K562 (cell line): ENCODE measurements around the gene YARS1. TPM values are rescaled to one million over a fixed set of nuclear protein-coding genes. Genes with fewer than 3 reads are reported as not detected.
A peak's percentile ranks its signal among the peaks of the same experiment; 100 is the strongest.

Experiments used
- ATAC-seq: fragments of 200-7000 bp; cut with Tn5 transposase; 3 replicates; pipeline ENCODE4 v1.9.1; 2020; ENCODE audit warnings: moderate library complexity
- BruUV-seq: library from RNA; stranded (reverse); fragments of 400-500 nt; replicated peaks from 2 replicates; lab custom pipeline; 2021; lab: Mats Ljungman, UMichigan
- CTCF ChIA-PET: fragments of 300-600 bp; formaldehyde crosslinking; extraction: SDS; loops from one replicate; lab custom pipeline; 2021; ENCODE audit warnings: low intra/inter-chr PET ratio; lab: Yijun Ruan, JAX
- POLR2A ChIA-PET: fragments of 300-600, 350-650 bp; sonication (Branson Sonifier 250); formaldehyde crosslinking; extraction: SDS; loops from one replicate; lab custom pipeline; 2021; ENCODE audit warnings: antibody characterized with exemption, inconsistent platforms; lab: Yijun Ruan, JAX
- DNase-seq, 4 experiments: peaks; one replicate each; pipeline versions ENCODE4 v3.0.0 to v3.0.0-alpha.2; 2011 to 2018; ENCODE audit warnings: low spot score in 3 of 4, mixed read lengths in 3 of 4; ENCODE audit errors: extremely low read depth in 1 of 4
- FAIRE-seq: peaks from 2 replicates; lab custom pipeline; 2011; peaks lifted over from hg19 to GRCh38; lab: Jason Lieb, UNC
- H2AFZ ChIP-seq: 2 replicates; pipeline ENCODE4 v1.6.0; 2011; ENCODE audit warnings: low read depth, low read length, control low read depth, inconsistent platforms
- H3K27ac ChIP-seq: fragments of 200-600 bp; 3 replicates; pipeline ENCODE4 v1.8.0; 2011; ENCODE audit warnings: low read depth, mild to moderate bottlenecking, control low read depth, inconsistent platforms, low read length, moderate library complexity, mixed read lengths; ENCODE audit errors: extremely low read depth
- H3K27me3 ChIP-seq, 2 experiments: fragments of 300-600 bp in 1 of 2; 2 replicates in 1 of 2; 3 replicates in 1 of 2; pipeline versions ENCODE4 v1.6.0 to v1.8.0; 2011; ENCODE audit warnings: inconsistent platforms in 2 of 2, low read length in 2 of 2, mild to moderate bottlenecking in 1 of 2, mixed read lengths in 1 of 2, moderate library complexity in 1 of 2; ENCODE audit not compliant: control insufficient read depth in 2 of 2, insufficient read depth in 2 of 2
- H3K36me3 ChIP-seq: fragments of 300-600 bp; 3 replicates; pipeline ENCODE4 v1.8.0; 2011; ENCODE audit warnings: mild to moderate bottlenecking, low read length, inconsistent platforms; ENCODE audit not compliant: control insufficient read depth, insufficient read depth
- H3K4me1 ChIP-seq, 2 experiments: fragments of 200-600 bp in 1 of 2; replicated peaks in 1 of 2; 2 replicates in 1 of 2; 3 replicates in 1 of 2; pipeline versions ENCODE4 v1.5.1 to v1.8.0; 2011; ENCODE audit warnings: inconsistent platforms in 2 of 2, low read length in 2 of 2, mild to moderate bottlenecking in 1 of 2, mixed read lengths in 1 of 2, moderate library complexity in 1 of 2; ENCODE audit not compliant: control insufficient read depth in 2 of 2, insufficient read depth in 2 of 2
- H3K4me2 ChIP-seq: 2 replicates; pipeline ENCODE4 v1.6.1; 2011; ENCODE audit warnings: low read length, control low read depth, inconsistent platforms, mixed read lengths; ENCODE audit not compliant: insufficient read depth
- H3K4me3 ChIP-seq: fragments of 200-600 bp; sonication (generic), shearing (Covaris generic); 2 replicates; pipeline ENCODE4 v1.5.1; 2016; ENCODE audit warnings: control low read depth, inconsistent platforms
- H3K79me2 ChIP-seq: fragments of 200-600 bp; 3 replicates; pipeline ENCODE4 v1.8.0; 2011; ENCODE audit warnings: low read length, inconsistent platforms; ENCODE audit not compliant: control insufficient read depth, insufficient read depth
- H3K9ac ChIP-seq, 2 experiments: 2 replicates each; pipeline versions ENCODE4 v1.6.0 to v1.6.1; 2011; ENCODE audit warnings: low read depth in 2 of 2, low read length in 2 of 2, control low read depth in 1 of 2, inconsistent platforms in 1 of 2, mild to moderate bottlenecking in 1 of 2, mixed read lengths in 1 of 2; ENCODE audit not compliant: insufficient read depth in 1 of 2
- H3K9me1 ChIP-seq: one replicate; pipeline ENCODE4 v1.6.0; 2011; ENCODE audit warnings: inconsistent platforms, mild to moderate bottlenecking, low read length, moderate library complexity; ENCODE audit not compliant: control insufficient read depth, insufficient read depth
- H3K9me3 ChIP-seq: replicated peaks from 2 replicates; pipeline ENCODE4 v1.5.1; 2011; ENCODE audit warnings: low read depth, low read length, inconsistent platforms; ENCODE audit not compliant: control insufficient read depth, insufficient read depth
- H4K20me1 ChIP-seq: replicated peaks from 2 replicates; pipeline ENCODE4 v1.6.1; 2011; ENCODE audit warnings: low read length, inconsistent platforms, mixed read lengths; ENCODE audit not compliant: control insufficient read depth, insufficient read depth
- ARID1B ChIP-seq: fragments of 450-650 bp; IDR thresholded peaks from 2 replicates; pipeline ENCODE4 v1.6.1; 2016; ENCODE audit warnings: antibody characterized with exemption, mild to moderate bottlenecking, inconsistent platforms
- DMBX1 ChIP-seq: fragments of 250-450 bp; sonication (Bioruptor Pico); IDR thresholded peaks from 2 replicates; pipeline ENCODE4 v1.8.0; 2022; ENCODE audit warnings: inconsistent platforms, mild to moderate bottlenecking, moderate library complexity, borderline replicate concordance
- L3MBTL2 ChIP-seq: fragments of 450-650 bp; IDR thresholded peaks from 2 replicates; pipeline ENCODE4 v1.6.1; 2016; ENCODE audit warnings: mild to moderate bottlenecking, moderate library complexity
- ZNF766 ChIP-seq: fragments of 200-800 bp; sonication (Bioruptor generic); conservative IDR thresholded peaks from 2 replicates; pipeline ENCODE4 v1.6.1; 2016; ENCODE audit warnings: missing genetic modification characterization, missing compliant biosample characterization
- WGBS: fragments of 100-300 bp; shearing (Covaris generic); methylation state at CpG from one replicate; pipeline ENCODE4 v1.1.6; 2016; ENCODE audit warnings: low coverage, mixed read lengths; ENCODE audit not compliant: insufficient coverage; ENCODE audit errors: missing lambda C conversion rate; 5-methylcytosine and 5-hydroxymethylcytosine counted together
- in situ Hi-C: fragments of 300-500 bp; cut with MboI; formaldehyde crosslinking; loops from 4 replicates; pipeline ENCODE4 v1.15.0; 2018; ENCODE audit warnings: inconsistent platforms, mixed read lengths
- intact Hi-C: fragments of 100-400 bp; cut with micrococcal nuclease; formaldehyde crosslinking; loops from 2 replicates; pipeline ENCODE4 v1.14.2; 2022
- polyA plus RNA-seq, 8 experiments: library from polyadenylated mRNA; depleted of rRNA in 4 of 8; stranded (reverse) in 5 of 8; unstranded in 3 of 8; fragments of >200 nt; fragmentation: Nextera tagmentation in 2 of 8; fragmentation: Illumina TruSeq in 1 of 8; extraction: Ambion mirVana in 2 of 8; extraction: Trizol in 1 of 8; gene quantifications; 2 replicates each; pipeline versions ENCODE4 v1.2.1 to v1.2.3, GENCODE V29; 2011 to 2014; ENCODE audit warnings: inconsistent platforms in 1 of 8, missing spikeins in 1 of 8
- total RNA-seq, 7 experiments: library from RNA; depleted of rRNA in 6 of 7; stranded (reverse); fragments of >200 nt in 6 of 7; fragmentation: Illumina TruSeq in 2 of 7; extraction: Trizol in 2 of 7; gene quantifications; 2 replicates each; pipeline versions ENCODE4 v1.2.1 to v1.2.3, GENCODE V29; 2011 to 2021; ENCODE audit warnings: low replicate concordance in 1 of 7
- TF ChIP-seq, protein P1 (sequence below): sonication (generic); formaldehyde crosslinking; IDR thresholded peaks from 2 replicates; pipeline ENCODE4 v1.8.1; 2022; ENCODE audit warnings: missing genetic modification reagents
- TF ChIP-seq, protein P2 (sequence below), 2 experiments: fragments of 450-650 bp in 1 of 2; sonication (generic) in 1 of 2; formaldehyde crosslinking in 1 of 2; IDR thresholded peaks; 2 replicates each; pipeline versions ENCODE4 v1.7.1 to v1.9.0; 2016 to 2022; ENCODE audit warnings: inconsistent platforms in 1 of 2, mild to moderate bottlenecking in 1 of 2, missing genetic modification reagents in 1 of 2
- TF ChIP-seq, protein P3 (sequence below), 2 experiments: IDR thresholded peaks; 2 replicates each; pipeline ENCODE4 v1.6.1; 2011; ENCODE audit warnings: borderline replicate concordance in 1 of 2, control low read depth in 1 of 2, low read depth in 1 of 2, low read length in 1 of 2, mild to moderate bottlenecking in 1 of 2, mixed read lengths in 1 of 2, moderate library complexity in 1 of 2; ENCODE audit not compliant: insufficient read depth in 1 of 2, insufficient read length in 1 of 2, poor library complexity in 1 of 2, severe bottlenecking in 1 of 2; ENCODE audit errors: extremely low read depth in 1 of 2

Gene YARS1
- total and polyA plus RNA-seq, 9 of the 15 experiments (the other 6 are each of a cell fraction or from before 2014, with no cell fraction given), result 66.2 to 336 (median 201) TPM

DNA sequence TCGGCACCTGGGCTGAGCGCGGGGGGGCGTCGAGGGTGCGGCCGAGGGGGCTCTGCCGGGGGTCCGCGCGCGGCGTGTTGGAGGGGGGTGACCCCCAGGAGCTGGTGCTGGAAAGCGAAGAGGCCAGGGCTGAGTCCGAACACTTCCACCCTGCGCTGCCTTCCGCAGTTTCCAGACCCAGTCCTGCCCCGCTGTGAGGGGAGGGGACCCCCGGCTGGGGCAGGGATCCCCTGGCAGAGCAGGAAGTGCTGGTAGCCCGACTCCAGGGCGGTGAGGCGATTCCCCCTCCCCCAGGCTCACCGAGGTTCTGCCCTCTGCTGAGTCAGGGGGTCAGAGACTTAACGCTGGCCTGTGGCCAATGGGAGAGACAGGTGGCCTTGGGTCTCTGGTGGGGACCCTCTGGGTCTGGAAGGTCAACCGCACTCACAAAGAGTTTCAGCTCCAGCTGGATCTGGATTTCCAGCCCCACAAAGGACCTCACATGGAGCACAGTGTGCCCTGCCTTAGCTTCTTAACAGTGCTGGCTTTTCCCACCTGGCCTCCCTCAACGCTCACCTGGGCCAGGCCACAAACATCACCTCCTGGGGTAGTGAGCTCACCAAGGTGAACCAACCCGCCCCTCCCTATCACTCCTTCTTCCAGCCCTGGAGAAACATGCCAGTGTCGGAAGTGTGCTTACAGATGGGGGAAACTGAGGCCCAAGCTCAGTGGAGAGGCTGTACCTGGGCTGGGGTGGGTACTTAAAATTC, 74.8 kb downstream of the YARS1 start:
- H3K4me2 ChIP-seq, result peak overlapping the region; percentile 73
- BruUV-seq, result TSS peak; percentile 35
- peak; percentile 29 for ATAC-seq
- TF ChIP-seq L3MBTL2, result no peak
- 0 out of 2 replicates have a peak, but pooled peaks have one; percentile 10 for TF ChIP-seq ARID1B
- TF ChIP-seq, protein P1, sequence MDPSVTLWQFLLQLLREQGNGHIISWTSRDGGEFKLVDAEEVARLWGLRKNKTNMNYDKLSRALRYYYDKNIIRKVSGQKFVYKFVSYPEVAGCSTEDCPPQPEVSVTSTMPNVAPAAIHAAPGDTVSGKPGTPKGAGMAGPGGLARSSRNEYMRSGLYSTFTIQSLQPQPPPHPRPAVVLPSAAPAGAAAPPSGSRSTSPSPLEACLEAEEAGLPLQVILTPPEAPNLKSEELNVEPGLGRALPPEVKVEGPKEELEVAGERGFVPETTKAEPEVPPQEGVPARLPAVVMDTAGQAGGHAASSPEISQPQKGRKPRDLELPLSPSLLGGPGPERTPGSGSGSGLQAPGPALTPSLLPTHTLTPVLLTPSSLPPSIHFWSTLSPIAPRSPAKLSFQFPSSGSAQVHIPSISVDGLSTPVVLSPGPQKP, result no peak
- TF ChIP-seq DMBX1 (CRISPR knock-in tag), result no peak
- TF ChIP-seq, protein P2, sequence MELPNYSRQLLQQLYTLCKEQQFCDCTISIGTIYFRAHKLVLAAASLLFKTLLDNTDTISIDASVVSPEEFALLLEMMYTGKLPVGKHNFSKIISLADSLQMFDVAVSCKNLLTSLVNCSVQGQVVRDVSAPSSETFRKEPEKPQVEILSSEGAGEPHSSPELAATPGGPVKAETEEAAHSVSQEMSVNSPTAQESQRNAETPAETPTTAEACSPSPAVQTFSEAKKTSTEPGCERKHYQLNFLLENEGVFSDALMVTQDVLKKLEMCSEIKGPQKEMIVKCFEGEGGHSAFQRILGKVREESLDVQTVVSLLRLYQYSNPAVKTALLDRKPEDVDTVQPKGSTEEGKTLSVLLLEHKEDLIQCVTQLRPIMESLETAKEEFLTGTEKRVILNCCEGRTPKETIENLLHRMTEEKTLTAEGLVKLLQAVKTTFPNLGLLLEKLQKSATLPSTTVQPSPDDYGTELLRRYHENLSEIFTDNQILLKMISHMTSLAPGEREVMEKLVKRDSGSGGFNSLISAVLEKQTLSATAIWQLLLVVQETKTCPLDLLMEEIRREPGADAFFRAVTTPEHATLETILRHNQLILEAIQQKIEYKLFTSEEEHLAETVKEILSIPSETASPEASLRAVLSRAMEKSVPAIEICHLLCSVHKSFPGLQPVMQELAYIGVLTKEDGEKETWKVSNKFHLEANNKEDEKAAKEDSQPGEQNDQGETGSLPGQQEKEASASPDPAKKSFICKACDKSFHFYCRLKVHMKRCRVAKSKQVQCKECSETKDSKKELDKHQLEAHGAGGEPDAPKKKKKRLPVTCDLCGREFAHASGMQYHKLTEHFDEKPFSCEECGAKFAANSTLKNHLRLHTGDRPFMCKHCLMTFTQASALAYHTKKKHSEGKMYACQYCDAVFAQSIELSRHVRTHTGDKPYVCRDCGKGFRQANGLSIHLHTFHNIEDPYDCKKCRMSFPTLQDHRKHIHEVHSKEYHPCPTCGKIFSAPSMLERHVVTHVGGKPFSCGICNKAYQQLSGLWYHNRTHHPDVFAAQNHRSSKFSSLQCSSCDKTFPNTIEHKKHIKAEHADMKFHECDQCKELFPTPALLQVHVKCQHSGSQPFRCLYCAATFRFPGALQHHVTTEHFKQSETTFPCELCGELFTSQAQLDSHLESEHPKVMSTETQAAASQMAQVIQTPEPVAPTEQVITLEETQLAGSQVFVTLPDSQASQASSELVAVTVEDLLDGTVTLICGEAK (IDR thresholded peaks at IDR 0.05), result peak; percentile 59
- TF ChIP-seq, protein P2 (CRISPR knock-in tag; IDR thresholded peaks at IDR 0.05), result no peak
- TF ChIP-seq, protein P3, sequence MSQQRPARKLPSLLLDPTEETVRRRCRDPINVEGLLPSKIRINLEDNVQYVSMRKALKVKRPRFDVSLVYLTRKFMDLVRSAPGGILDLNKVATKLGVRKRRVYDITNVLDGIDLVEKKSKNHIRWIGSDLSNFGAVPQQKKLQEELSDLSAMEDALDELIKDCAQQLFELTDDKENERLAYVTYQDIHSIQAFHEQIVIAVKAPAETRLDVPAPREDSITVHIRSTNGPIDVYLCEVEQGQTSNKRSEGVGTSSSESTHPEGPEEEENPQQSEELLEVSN (IDR thresholded peaks at IDR 0.05; ENCODE audit: borderline replicate concordance in 1 of 2, extremely low read depth in 1 of 2, insufficient read depth in 1 of 2, insufficient read length in 1 of 2, low read depth in 1 of 2, low read length in 1 of 2, poor library complexity in 1 of 2, severe bottlenecking in 1 of 2), result peak in 1 of 2 experiments; percentile 2
- 0 out of 2 replicates have a peak, but pooled peaks have one; percentile 18 for TF ChIP-seq ZNF766 (CRISPR knock-in tag)

More for the DNA sequence above, 74.8 kb downstream of the YARS1 start:
- Histone ChIP-seq H2AFZ (peak overlapping the region; percentile 78), H3K36me3 (no peaks in the 10 kb centered on the region), H4K20me1 (no peaks in the 10 kb centered on the region), H3K27me3 (no peaks in the 10 kb centered on the region), H3K4me1 (peaks cover 29 to 36% of the 10 kb centered on the region in 2 experiments; a peak in 4 of 5 replicates), H3K79me2 (peaks cover 11% of the 10 kb centered on the region), H3K9me1 (no peaks in the 10 kb centered on the region), H3K9me3 (no peaks in the 10 kb centered on the region), H3K27ac (peak overlapping the region; percentile 30), H3K9ac (peak overlapping the region; percentile 73 to 94), H3K4me3 (peak overlapping the region; percentile 73)
- FAIRE-seq (no peak), DNase-seq (peak in 3 of 4 experiments; percentile 51 to 66 (median 63))
- ChIA-PET POLR2A (interaction anchor here (0.6 to 2.1 kb wide), 10 partner anchors 9 to 499 kb away, joined by 3 to 7 read pairs (median 4); partner anchors contain the start of gene RBBP4), CTCF (interaction anchor here (1.7 kb wide), 1 partner anchor 30 kb away, joined by 9 read pairs; no protein-coding TSS in a partner anchor)
- WGBS, result 20% methylated on average over 28 of the region's 28 CpGs
- intact Hi-C loops (no loop called here), in situ Hi-C loops (no loop called here)
